Mucosa of rectum (tissue), 2 donors: Measurements from ENCODE around the gene NDE1.

Source experiments
- H3K27ac ChIP-seq, 2 donors: one replicate each; pipeline ENCODE4 v1.7.0; 2013; ENCODE audit warnings: inconsistent platforms in 2 of 2, low read depth in 2 of 2, low read length in 2 of 2
- H3K27me3 ChIP-seq, 2 donors: one replicate each; pipeline ENCODE4 v1.7.0; 2013; ENCODE audit warnings: low read length in 2 of 2; ENCODE audit not compliant: control insufficient read depth in 2 of 2, insufficient read depth in 2 of 2
- H3K36me3 ChIP-seq, 2 donors: one replicate each; pipeline ENCODE4 v1.7.0; 2013; ENCODE audit warnings: low read length in 2 of 2; ENCODE audit not compliant: control insufficient read depth in 2 of 2, insufficient read depth in 2 of 2
- H3K4me1 ChIP-seq, 2 donors: one replicate each; pipeline ENCODE4 v1.7.0; 2013; ENCODE audit warnings: low read length in 2 of 2, mild to moderate bottlenecking in 1 of 2; ENCODE audit not compliant: control insufficient read depth in 2 of 2, insufficient read depth in 2 of 2
- H3K4me3 ChIP-seq, 2 donors: one replicate each; pipeline ENCODE4 v1.7.0; 2013; ENCODE audit warnings: low read length in 2 of 2
- H3K9ac ChIP-seq, 2 donors: one replicate each; pipeline ENCODE4 v1.7.0; 2013; ENCODE audit warnings: low read length in 2 of 2, low read depth in 1 of 2, mild to moderate bottlenecking in 1 of 2
- H3K9me3 ChIP-seq, 2 donors: one replicate each; pipeline ENCODE4 v1.7.0; 2013; ENCODE audit warnings: low read length in 2 of 2; ENCODE audit not compliant: control insufficient read depth in 2 of 2
- donor health status: healthy.
- donor health status: Normal muscosa, but diverticular disease.

NDE1 gene

GRCh38 chr16:15759070-15759469, 109.0 kb downstream of the NDE1 start:
- Histone ChIP-seq H3K27ac (no peak overlapping the region), H3K36me3 (no peaks in the 10 kb centered on the region), H3K4me1 (no peaks in the 10 kb centered on the region), H3K27me3 (no peaks in the 10 kb centered on the region), H3K4me3 (no peak overlapping the region), H3K9ac (no peak overlapping the region), H3K9me3 (no peaks in the 10 kb centered on the region)

GRCh38 chr16:15760129-15760528, 110.1 kb downstream of the NDE1 start:
- Histone ChIP-seq H3K4me3 (no peak overlapping the region), H3K36me3 (no peaks in the 10 kb centered on the region), H3K9ac (no peak overlapping the region), H3K27me3 (no peaks in the 10 kb centered on the region), H3K9me3 (no peaks in the 10 kb centered on the region), H3K4me1 (no peaks in the 10 kb centered on the region), H3K27ac (no peak overlapping the region)

- no peak overlapping the region for H3K4me3 ChIP-seq
- no peaks in the 10 kb centered on the region for H3K36me3 ChIP-seq
- H3K27me3 ChIP-seq, result no peaks in the 10 kb centered on the region
- no peak overlapping the region for H3K9ac ChIP-seq
- H3K9me3 ChIP-seq, result no peaks in the 10 kb centered on the region
- no peaks in the 10 kb centered on the region for H3K4me1 ChIP-seq
- no peak overlapping the region for H3K27ac ChIP-seq
Measured at GRCh38 chr16:15764112-15764511, 114.1 kb downstream of the NDE1 start.

- Histone ChIP-seq H3K9ac (no peak overlapping the region), H3K27ac (no peak overlapping the region), H3K27me3 (no peaks in the 10 kb centered on the region), H3K9me3 (no peaks in the 10 kb centered on the region), H3K4me1 (no peaks in the 10 kb centered on the region), H3K4me3 (no peak overlapping the region), H3K36me3 (no peaks in the 10 kb centered on the region)
Measured at GRCh38 chr16:15765116-15765515, 115.1 kb downstream of the NDE1 start.

- no peak overlapping the region for H3K9ac ChIP-seq
- H3K4me1 ChIP-seq, result no peaks in the 10 kb centered on the region
- no peaks in the 10 kb centered on the region for H3K9me3 ChIP-seq
- H3K27ac ChIP-seq, result no peak overlapping the region
- H3K36me3 ChIP-seq, result no peaks in the 10 kb centered on the region
- no peak overlapping the region for H3K4me3 ChIP-seq
- H3K27me3 ChIP-seq, result no peaks in the 10 kb centered on the region
Measured at GRCh38 chr16:15765880-15766279, 115.8 kb downstream of the NDE1 start.

- Histone ChIP-seq H3K36me3 (no peaks in the 10 kb centered on the region), H3K9me3 (no peaks in the 10 kb centered on the region), H3K27ac (no peak overlapping the region), H3K4me1 (no peaks in the 10 kb centered on the region), H3K4me3 (no peak overlapping the region), H3K27me3 (no peaks in the 10 kb centered on the region), H3K9ac (no peak overlapping the region)
Measured at GRCh38 chr16:15766918-15767317, 116.9 kb downstream of the NDE1 start.

GRCh38 chr16:15768201-15768600, 118.2 kb downstream of the NDE1 start:
- Histone ChIP-seq H3K9me3 (no peaks in the 10 kb centered on the region), H3K9ac (no peak overlapping the region), H3K27ac (no peak overlapping the region), H3K27me3 (no peaks in the 10 kb centered on the region), H3K36me3 (no peaks in the 10 kb centered on the region), H3K4me1 (no peaks in the 10 kb centered on the region), H3K4me3 (no peak overlapping the region)

- H3K9ac ChIP-seq, result no peak overlapping the region
- H3K27ac ChIP-seq, result no peak overlapping the region
- no peak overlapping the region for H3K4me3 ChIP-seq
- no peaks in the 10 kb centered on the region for H3K36me3 ChIP-seq
- H3K27me3 ChIP-seq, result no peaks in the 10 kb centered on the region
- H3K9me3 ChIP-seq, result no peaks in the 10 kb centered on the region
- H3K4me1 ChIP-seq, result no peaks in the 10 kb centered on the region
Measured at GRCh38 chr16:15769239-15769638, 119.2 kb downstream of the NDE1 start.

- no peaks in the 10 kb centered on the region for H3K36me3 ChIP-seq
- H3K27ac ChIP-seq, result no peak overlapping the region
- H3K4me3 ChIP-seq, result no peak overlapping the region
- H3K9ac ChIP-seq, result no peak overlapping the region
- no peaks in the 10 kb centered on the region for H3K27me3 ChIP-seq
- no peaks in the 10 kb centered on the region for H3K9me3 ChIP-seq
- no peaks in the 10 kb centered on the region for H3K4me1 ChIP-seq
Measured at GRCh38 chr16:15770107-15770506, 120.1 kb downstream of the NDE1 start.

GRCh38 chr16:15770512-15770911, 120.5 kb downstream of the NDE1 start:
- Histone ChIP-seq H3K36me3 (no peaks in the 10 kb centered on the region), H3K27me3 (no peaks in the 10 kb centered on the region), H3K4me1 (no peaks in the 10 kb centered on the region), H3K27ac (no peak overlapping the region), H3K9me3 (no peaks in the 10 kb centered on the region), H3K4me3 (no peak overlapping the region), H3K9ac (no peak overlapping the region)

GRCh38 chr16:15771694-15772093, 121.6 kb downstream of the NDE1 start:
- H3K4me1 ChIP-seq, result no peaks in the 10 kb centered on the region
- no peak overlapping the region for H3K27ac ChIP-seq
- H3K36me3 ChIP-seq, result no peaks in the 10 kb centered on the region
- H3K4me3 ChIP-seq, result no peak overlapping the region
- H3K27me3 ChIP-seq, result no peaks in the 10 kb centered on the region
- H3K9ac ChIP-seq, result no peak overlapping the region
- H3K9me3 ChIP-seq, result no peaks in the 10 kb centered on the region
